Heart left ventricle (tissue), 13 donors: ENCODE measurements around the gene KRT34.

Experiments
- CTCF ChIP-seq, 12 donors: fragments of 200-600 bp; sonication (generic) in 4 of 12; IDR thresholded peaks; one replicate each; pipeline versions ENCODE4 v1.5.0 to v1.8.0; 2018 to 2022; ENCODE audit warnings: antibody characterized with exemption in 12 of 12, mild to moderate bottlenecking in 5 of 12
- POLR2A ChIP-seq, 2 donors: fragments of 450-650 bp; IDR thresholded peaks; one replicate each; pipeline ENCODE4 v1.6.1; 2017; ENCODE audit warnings: antibody characterized with exemption in 2 of 2, mild to moderate bottlenecking in 2 of 2, moderate library complexity in 2 of 2
- donor health status: ischemic (EF 13 %, LVEDD 7.1; RV severe dilation, severe dysfunction).
- donor health status: DM: no; HTN: yes; CAD: no.
- donor health status: DM: no; HTN: no; CAD: no.
- donor health status: ischemic (EF 25% LVEDD 6.9; RV normal size, moderate dysfunction).
- donor health status: ischemic (EF 25% LVEDD 5.7; RV mildly dilated, moderate dysfunction).
- donor health status: ischemic (EF 35%, LVEDD 5.7; RV mildly dilated, moderate dysfunction).
- donor health status: nonischemic (EF 11% LVEDD 7.7; RV severe dilation, severe dysfunction).
- donor health status: DM: yes; HTN: yes; CAD: no.
- donor health status: PGD.
- donor health status: ischemic (EF 29% LVEDD 5.4; RV normal size, mild dysfunction).
- donor health status: nonischemic (EF 23%, LVEDD 6.1; RV moderate dilation, normal function).

- no peak for TF ChIP-seq POLR2A (IDR thresholded peaks at IDR 0.05)
- no peak for TF ChIP-seq CTCF (IDR thresholded peaks at IDR 0.05)
Measured at GRCh38 chr17:41394254-41394996, 12.3 kb upstream of the KRT34 start.
